Ramos (cell line): ENCODE measurements around the gene NBEA.

ENCODE experiments used
- in situ Hi-C: fragments of 300-500 bp; cut with MboI; formaldehyde crosslinking; loops from one replicate; pipeline ENCODE4 v1.14.3; 2022; ENCODE audit warnings: low sequenced_read_pairs; ENCODE audit not compliant: unreplicated experiment

Gene NBEA

GRCh38 chr13:35716186-35716585 lies 774.1 kb downstream of the NBEA start:
- in situ Hi-C loops = no loop called here

- in situ Hi-C loops = no loop called here
Observed at GRCh38 chr13:35716729-35717128, 774.7 kb downstream of the NBEA start.

GRCh38 chr13:35718084-35718483 lies 776.0 kb downstream of the NBEA start:
- in situ Hi-C loops = no loop called here

- in situ Hi-C loops = no loop called here
Observed at GRCh38 chr13:35720290-35720689, 778.2 kb downstream of the NBEA start.

GRCh38 chr13:35720690-35721554 lies 778.9 kb downstream of the NBEA start:
- in situ Hi-C loops = no loop called here
